ENCODE measurements around the gene TBC1D2B. TPM values are rescaled to one million over a fixed set of nuclear protein-coding genes. Genes with fewer than 3 reads are reported as not detected.

Gene TBC1D2B
- total RNA-seq, 2 donors from 2014 or later: 54.0 to 58.5 TPM

DNA sequence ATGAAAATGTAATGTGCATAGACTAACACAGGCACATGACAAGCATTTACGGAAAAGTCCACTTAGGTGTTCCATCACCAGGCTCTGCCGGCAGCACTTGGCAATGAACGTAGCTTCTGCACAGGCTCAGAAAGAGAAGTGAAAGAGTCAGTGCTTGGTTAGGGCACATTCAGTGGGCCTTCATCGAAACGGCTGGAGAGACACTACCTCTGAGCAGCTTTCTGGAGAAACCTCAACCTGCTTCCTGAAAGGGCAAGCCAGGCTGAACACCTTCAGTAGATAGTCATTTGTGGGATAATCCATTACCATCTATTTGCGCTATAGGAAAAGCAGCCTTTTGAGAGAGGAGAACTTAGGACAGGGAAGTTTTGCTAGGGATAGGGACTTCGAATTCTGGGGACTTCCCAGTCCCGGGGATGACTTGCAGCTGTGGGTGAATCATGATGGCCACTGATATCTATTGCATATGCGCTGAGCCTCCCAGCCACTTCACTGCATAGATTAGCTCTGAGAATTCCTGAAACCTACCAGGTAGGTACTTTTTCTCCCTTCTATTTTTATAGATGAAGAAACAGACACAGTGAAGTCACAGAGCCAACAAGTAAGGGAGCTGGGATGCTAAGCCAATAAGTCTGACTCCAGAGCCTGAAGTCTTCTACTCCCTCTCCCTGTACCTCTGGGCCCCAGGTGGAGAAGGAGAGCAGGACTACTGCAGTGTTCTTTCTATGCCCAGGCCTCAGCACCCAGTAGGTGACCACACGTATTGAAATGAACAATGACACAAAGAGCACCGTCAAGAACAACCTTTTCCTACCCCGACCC is 10.7 kb upstream of the TBC1D2B start:
- no peaks in the 10 kb centered on the region for H3K36me3 ChIP-seq

DNA sequence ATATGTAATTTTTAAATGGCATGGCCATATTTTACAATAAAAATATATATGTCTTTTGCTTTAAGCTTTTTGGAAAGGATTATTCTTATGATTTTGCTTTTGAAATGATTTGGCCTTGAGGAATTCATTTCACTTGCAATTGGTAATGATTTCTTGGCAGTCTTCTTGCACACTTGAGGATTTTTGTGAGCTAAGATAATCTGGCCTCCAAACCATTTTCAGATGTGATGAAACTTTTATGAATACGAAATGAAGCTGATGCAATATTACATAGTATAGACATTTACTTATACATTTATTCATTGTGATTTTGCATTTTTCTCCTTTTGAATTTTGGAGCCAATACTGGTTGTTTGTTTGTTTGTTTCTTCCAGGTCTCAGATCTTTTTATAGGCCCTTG is 8.4 kb upstream of the TBC1D2B start:
- Histone ChIP-seq H3K27ac (no peak overlapping the region), H3K4me3 (no peak overlapping the region), H3K36me3 (no peaks in the 10 kb centered on the region), H3K9me3 (no peaks in the 10 kb centered on the region), H3K4me1 (ENCODE audit: control insufficient read depth in 1 of 2, low read depth in 2 of 2) (no peaks in the 10 kb centered on the region), H3K27me3 (replicated peaks; ENCODE audit: insufficient read depth) (no peaks in the 10 kb centered on the region)
- no peak for DNase-seq (ENCODE audit: low spot score)
- ATAC-seq (ENCODE audit: insufficient number of reproducible peaks, low FRiP score, low read depth): no peak
- TF ChIP-seq, protein P1, sequence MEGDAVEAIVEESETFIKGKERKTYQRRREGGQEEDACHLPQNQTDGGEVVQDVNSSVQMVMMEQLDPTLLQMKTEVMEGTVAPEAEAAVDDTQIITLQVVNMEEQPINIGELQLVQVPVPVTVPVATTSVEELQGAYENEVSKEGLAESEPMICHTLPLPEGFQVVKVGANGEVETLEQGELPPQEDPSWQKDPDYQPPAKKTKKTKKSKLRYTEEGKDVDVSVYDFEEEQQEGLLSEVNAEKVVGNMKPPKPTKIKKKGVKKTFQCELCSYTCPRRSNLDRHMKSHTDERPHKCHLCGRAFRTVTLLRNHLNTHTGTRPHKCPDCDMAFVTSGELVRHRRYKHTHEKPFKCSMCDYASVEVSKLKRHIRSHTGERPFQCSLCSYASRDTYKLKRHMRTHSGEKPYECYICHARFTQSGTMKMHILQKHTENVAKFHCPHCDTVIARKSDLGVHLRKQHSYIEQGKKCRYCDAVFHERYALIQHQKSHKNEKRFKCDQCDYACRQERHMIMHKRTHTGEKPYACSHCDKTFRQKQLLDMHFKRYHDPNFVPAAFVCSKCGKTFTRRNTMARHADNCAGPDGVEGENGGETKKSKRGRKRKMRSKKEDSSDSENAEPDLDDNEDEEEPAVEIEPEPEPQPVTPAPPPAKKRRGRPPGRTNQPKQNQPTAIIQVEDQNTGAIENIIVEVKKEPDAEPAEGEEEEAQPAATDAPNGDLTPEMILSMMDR (IDR thresholded peaks at IDR 0.05): no peak

More for the DNA sequence above, 10.7 kb upstream of the TBC1D2B start:
- H3K4me1 ChIP-seq (ENCODE audit: control insufficient read depth in 1 of 2, low read depth in 2 of 2): peaks cover 0 to 4% of the 10 kb centered on the region in 2 donors
- DNase-seq (ENCODE audit: low spot score): no peak
- TF ChIP-seq, protein P1 (IDR thresholded peaks at IDR 0.05): no peak
- no peaks in the 10 kb centered on the region for H3K27me3 ChIP-seq (replicated peaks; ENCODE audit: insufficient read depth)
- no peak overlapping the region for H3K27ac ChIP-seq
- no peak overlapping the region for H3K4me3 ChIP-seq
- H3K9me3 ChIP-seq: no peaks in the 10 kb centered on the region
- ATAC-seq (ENCODE audit: insufficient number of reproducible peaks, low FRiP score, low read depth): no peak

DNA sequence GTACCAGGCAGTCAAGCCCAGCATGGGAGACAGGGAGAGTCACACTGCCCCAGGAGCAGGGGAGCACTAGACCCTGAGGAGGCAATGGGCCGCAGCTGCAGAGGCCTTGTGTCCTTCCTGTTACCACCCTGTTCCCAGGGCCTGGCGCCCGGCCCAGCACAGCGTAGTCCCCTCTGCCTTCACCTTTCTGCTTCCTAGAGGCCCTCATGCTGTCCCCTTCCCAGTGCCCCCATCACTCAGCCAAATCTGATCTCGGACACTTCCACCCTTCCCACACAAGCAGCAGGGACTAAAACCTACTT is 6.9 kb upstream of the TBC1D2B start:
- no peaks in the 10 kb centered on the region for H3K4me1 ChIP-seq (ENCODE audit: control insufficient read depth in 1 of 2, low read depth in 2 of 2)
- no peaks in the 10 kb centered on the region for H3K36me3 ChIP-seq
- no peaks in the 10 kb centered on the region for H3K9me3 ChIP-seq
- TF ChIP-seq, protein P1 (IDR thresholded peaks at IDR 0.05): no peak
- ATAC-seq (ENCODE audit: insufficient number of reproducible peaks, low FRiP score, low read depth): no peak
- H3K27ac ChIP-seq: no peak overlapping the region
- no peaks in the 10 kb centered on the region for H3K27me3 ChIP-seq (replicated peaks; ENCODE audit: insufficient read depth)
- DNase-seq (ENCODE audit: low spot score): no peak
- no peak overlapping the region for H3K4me3 ChIP-seq

DNA sequence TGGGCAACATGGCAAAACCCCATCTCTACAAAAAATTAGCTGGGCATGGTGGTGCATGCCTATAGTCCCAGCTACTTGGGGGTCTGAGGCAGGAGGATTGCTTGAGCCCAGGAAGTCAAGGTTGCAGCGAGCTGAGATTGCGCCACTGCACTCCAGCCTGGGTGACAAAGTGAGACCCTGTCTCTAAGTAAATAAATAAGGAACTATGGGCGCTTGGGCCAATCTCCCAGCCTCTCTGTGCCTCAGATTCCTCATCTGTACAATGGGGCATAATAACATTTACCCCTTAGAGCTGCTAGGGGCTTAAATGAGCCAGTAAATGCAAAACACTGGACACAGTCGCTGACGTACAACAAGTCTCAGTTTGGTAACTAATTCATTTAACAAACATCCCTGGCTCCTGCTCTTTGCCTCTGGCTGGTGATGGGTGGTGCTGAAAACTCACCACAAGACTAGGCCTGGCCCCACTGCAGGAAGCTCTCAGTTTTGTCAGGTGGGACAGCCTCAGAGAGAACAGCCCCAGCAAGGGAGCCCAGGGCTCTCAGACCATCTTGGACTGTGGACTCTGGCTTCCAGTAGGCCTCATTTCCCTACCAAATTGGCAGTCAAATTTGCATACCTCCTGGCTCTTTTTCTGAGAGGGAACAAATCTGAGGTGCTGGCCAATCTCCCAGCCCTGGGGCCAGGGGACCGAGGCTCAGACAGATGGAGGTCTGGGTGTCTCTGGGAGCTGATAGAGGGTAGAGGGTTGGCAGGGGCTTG is 6.4 kb upstream of the TBC1D2B start:
- H3K27ac ChIP-seq: no peak overlapping the region
- H3K36me3 ChIP-seq: no peaks in the 10 kb centered on the region
- no peak overlapping the region for H3K4me3 ChIP-seq
- ATAC-seq (ENCODE audit: insufficient number of reproducible peaks, low FRiP score, low read depth) (no peak), DNase-seq (ENCODE audit: low spot score) (no peak)
- no peaks in the 10 kb centered on the region for H3K9me3 ChIP-seq
- H3K27me3 ChIP-seq (replicated peaks; ENCODE audit: insufficient read depth): no peaks in the 10 kb centered on the region
- no peaks in the 10 kb centered on the region for H3K4me1 ChIP-seq (ENCODE audit: control insufficient read depth in 1 of 2, low read depth in 2 of 2)
- TF ChIP-seq, protein P1 (IDR thresholded peaks at IDR 0.05): no peak

DNA sequence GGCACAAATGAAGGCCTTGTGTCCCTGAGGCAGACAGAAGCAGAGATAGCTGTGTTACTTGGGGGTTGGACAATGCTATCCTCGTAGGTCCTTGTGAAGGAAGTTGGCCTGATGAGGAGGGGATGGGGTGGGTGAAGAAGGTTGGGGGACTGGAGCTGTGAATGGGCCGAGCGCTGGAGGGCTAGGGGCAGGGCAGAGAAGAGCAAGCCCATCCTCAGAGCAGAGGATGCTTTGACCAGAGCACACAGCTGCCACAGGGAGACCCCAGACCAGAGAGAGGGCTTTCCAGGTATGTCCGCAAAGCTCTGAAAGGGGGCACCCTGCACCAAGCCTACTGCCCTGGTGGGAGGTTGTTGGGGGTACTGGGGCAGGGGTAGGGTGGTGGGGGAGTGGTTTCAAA is 5.7 kb upstream of the TBC1D2B start:
- H3K9me3 ChIP-seq: no peaks in the 10 kb centered on the region
- H3K36me3 ChIP-seq: no peaks in the 10 kb centered on the region
- H3K27ac ChIP-seq: no peak overlapping the region
- H3K27me3 ChIP-seq (replicated peaks; ENCODE audit: insufficient read depth): no peaks in the 10 kb centered on the region
- peaks cover 0 to 2% of the 10 kb centered on the region in 2 donors for H3K4me1 ChIP-seq (ENCODE audit: control insufficient read depth in 1 of 2, low read depth in 2 of 2)
- DNase-seq (ENCODE audit: low spot score): no peak
- no peak overlapping the region for H3K4me3 ChIP-seq
- TF ChIP-seq, protein P1 (IDR thresholded peaks at IDR 0.05): no peak
- ATAC-seq (ENCODE audit: insufficient number of reproducible peaks, low FRiP score, low read depth): no peak
